NOMO-1 treated with DMSO at 0.1 percent for 48 hours (cell line): ENCODE data around the gene ZFR.

Experiments
- DNase-seq: peaks from one replicate; lab custom pipeline; 2025; ENCODE audit not compliant: unreplicated experiment; lab: John Stamatoyannopoulos, UW

Gene ZFR

GRCh38 chr5:32444431-32445286 is at the start of gene ZFR:
TSS of gene ZFR (minus strand) at chr5:32444740. CDS start at chr5:32444658, 82 bp downstream.
- peak; percentile 97 for DNase-seq

GRCh38 chr5:32490972-32491557 is 46.5 kb upstream of the ZFR start:
- DNase-seq = no peak

- DNase-seq = peak; percentile 82
Measured at GRCh38 chr5:32489791-32490562, 45.4 kb upstream of the ZFR start.

DNA sequence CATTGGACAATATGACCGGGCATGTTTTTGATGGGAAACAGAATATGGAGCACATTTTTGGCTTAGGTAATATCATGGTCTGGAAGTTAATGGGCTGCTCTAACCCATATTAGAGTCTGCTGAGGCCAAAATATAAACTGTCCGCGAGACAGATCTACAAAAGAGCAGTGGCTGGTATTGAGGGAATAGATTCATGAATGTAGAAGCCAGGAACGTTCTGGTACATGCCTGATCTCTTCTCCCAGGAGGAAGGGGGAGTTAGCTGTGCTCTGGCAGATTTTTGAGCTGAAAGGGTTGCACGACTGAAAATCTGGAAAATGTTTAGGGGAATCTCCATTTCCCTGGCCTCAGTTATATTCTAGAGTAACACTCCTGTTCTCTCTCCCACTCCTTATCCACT is 42.9 kb upstream of the ZFR start:
- no peak for DNase-seq

DNA sequence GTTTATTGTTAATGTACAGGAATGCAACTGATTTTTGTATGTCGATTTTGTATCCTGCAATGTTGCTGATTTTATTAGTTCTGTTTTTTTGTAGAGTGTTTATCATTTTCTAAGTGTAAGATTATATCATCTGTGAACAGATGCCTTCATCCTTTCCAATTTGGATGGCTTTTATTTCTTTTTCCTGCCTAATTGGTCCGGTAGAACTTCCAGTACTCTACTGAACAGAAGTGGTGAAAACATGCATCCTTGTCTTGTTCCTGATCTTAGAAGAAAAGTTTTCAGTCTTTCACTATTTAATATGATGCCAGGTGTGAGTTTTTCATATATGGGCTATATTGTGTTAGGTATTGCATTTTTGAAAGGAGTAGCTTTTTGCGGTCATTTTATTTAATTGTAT is 42.5 kb upstream of the ZFR start:
- DNase-seq = no peak

DNA sequence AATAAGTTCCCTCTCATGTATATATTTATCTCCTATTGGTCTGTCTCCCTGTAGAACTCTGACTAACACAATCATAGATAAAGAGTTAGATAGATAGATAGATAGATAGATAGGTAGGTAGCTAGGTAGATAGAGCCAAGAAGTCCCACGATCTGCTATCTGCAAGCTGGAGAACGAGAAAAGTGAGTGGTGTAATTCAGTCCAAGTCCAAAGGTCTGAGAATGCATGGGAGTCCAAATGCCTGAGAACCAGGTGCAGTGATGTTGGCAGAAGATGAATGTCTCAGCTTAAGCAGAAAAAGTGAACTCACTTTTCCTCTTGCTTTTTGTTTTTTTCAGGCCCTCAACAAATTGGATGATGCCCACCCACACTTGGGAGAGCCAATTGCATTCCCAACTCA is 37.7 kb upstream of the ZFR start:
- no peak for DNase-seq

DNA sequence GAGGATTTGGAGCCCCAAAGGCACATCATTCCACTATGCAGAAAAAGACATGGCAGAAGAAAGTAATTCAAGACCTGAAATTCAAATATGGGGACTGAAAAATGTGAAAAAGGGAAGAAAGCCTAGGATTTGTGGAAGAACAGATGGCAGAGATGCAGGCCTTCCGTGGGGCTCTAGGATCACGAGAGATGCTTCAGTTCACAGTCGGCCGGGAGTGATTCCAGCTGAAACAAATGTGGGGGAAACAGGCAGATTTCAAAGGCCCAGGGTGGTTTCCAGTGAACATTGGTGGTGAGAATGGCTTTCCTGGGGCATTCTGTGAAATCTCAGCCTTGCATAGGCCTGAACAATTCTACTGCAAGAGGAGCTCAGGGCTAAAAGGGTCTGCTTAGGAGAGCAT is 34.6 kb upstream of the ZFR start:
- DNase-seq = no peak

DNA sequence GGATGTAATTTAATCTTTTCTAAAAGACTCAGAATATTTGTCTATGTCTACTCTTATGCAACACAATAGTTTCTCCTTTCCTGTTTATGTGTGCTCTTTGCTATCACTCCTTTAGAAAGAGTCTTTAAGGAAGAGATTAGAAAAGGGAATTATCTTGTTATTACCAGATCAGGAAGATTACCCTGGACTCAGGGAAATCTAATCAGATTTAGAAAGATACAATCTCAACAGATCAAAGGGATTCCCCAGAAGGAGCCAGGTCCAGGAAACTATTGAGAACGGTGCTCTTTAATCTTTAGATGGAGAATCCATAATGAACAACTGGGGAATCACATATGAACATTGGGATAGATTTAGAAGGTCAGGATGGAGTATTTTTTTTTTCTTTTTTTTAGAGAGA is 32.4 kb upstream of the ZFR start:
- DNase-seq = no peak

GRCh38 chr5:32475334-32476097 is 31.0 kb upstream of the ZFR start:
- no peak for DNase-seq

DNA sequence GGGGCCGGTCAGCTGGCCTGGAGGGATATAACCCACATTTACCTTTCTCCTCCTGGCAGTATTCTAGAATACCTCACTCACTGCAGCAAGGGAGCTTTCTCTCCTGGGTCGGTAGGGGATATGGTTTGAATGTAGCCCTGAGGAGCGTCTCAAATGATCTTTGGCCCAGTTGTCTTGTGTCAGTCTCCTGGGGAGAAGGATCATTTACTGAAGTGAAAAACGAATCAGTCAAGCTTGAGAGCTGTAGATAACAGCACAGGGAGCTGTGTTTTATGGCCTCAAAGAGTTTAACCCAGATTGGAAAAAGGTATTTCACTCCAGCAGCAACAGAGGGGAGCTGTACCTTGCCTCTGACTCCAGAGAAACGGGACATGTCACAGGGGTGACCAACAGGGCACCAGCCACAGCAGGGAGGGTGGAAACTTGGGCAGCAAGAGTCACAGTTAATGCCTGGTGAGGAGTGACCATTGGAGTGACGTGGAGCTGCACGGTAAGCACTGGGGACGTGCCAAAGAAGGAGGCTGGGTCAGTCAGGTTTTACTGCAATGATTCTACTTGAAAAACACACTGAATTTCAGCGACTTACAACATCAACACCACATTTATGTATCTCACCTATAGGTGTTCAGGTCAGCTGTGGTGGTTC is 29.8 kb upstream of the ZFR start:
- no peak for DNase-seq

GRCh38 chr5:32473072-32473471 is 28.5 kb upstream of the ZFR start:
- no peak for DNase-seq

DNA sequence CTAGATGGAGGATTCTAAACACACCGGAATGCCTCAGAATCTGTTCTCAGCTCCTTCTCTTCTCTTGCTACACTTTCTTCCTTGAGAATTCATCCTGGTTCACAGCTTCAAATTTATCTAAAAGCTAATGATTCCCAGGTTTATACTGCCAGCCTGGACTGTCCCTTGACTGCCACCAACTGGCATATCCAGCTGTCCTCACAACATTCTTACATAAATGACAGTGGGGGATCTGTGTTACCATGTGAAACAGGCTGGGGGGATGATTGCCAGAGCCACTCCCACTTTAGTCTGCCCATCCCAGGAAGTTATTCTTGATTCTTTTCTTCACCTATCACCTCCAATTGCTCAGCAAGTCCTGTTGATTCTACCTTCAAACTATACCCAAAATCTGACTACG is 27.2 kb upstream of the ZFR start:
- DNase-seq = no peak

- DNase-seq = no peak
Measured at GRCh38 chr5:32465076-32465475, 20.5 kb upstream of the ZFR start.

DNA sequence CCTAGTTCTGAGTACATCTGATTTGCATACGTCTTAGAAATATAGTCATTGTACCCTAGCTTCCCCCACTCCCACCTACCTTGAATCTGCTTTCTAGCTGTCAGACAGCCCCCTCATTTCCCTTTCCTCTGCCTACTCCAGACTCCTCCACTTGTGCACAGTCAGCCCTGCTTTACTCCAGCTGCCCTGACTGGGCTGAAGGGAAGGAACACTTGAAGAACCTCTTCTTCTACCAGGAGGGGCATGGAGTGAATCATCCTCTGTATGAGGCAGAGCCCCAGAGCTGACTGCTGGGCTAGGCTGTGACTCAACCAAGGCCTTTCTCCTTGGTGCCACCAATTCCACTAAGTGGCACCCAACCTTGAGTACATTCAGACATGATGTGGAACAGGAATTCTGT is 18.1 kb upstream of the ZFR start:
- DNase-seq = no peak

DNA sequence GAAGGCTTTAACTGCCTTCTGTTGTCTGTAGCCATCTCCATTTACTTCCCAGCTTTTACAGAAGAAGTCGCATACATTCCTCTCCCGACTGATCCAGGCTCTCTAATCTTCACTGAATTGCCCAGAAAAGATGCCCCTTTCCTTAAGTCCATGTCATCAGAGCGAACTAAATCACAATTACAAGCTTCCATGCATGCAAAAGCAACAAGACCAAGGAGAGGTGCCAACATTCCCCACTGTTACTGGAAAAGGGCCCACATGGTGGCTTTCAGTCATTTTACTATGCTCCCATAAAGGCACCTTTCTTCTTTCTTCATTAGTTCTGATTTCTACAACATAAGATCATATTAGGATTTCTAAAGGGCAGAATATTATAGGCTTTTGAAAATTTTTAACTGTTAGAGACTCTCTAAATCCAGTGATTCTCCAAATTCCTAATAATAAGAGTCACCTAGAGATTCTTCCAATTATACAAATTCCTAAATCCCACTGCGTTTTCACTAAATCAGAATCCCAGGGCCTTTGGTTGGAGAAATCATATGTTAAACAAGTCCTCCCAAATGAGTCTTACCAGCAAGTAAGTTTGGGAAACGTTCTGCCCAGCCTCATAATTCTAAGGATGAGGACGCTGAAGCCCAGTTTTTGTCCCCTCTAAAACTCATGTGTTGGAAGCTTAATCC is 17.0 kb upstream of the ZFR start:
- DNase-seq = no peak

DNA sequence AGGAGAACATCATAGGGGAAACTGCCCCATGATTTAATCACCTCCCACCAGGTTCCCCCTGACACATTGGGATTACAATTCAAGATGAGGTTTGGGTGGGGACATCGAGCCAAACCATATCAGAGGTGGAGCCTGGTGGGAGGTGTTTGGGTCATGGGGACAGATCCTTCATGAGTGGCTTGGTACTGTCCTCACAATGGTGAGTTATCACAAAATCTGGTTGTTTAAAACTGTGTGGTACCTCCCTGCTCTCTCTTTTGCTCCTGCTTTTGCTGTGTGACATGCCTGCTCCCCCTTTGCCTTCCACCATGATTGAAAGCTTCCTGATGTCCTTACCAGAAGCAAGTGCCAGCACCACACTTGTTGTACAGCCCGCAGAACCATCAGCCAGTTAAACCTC is 16.2 kb upstream of the ZFR start:
- DNase-seq = no peak

GRCh38 chr5:32458880-32459495 is 14.4 kb upstream of the ZFR start:
- no peak for DNase-seq

GRCh38 chr5:32455311-32455710 is 10.8 kb upstream of the ZFR start:
- DNase-seq = no peak

DNA sequence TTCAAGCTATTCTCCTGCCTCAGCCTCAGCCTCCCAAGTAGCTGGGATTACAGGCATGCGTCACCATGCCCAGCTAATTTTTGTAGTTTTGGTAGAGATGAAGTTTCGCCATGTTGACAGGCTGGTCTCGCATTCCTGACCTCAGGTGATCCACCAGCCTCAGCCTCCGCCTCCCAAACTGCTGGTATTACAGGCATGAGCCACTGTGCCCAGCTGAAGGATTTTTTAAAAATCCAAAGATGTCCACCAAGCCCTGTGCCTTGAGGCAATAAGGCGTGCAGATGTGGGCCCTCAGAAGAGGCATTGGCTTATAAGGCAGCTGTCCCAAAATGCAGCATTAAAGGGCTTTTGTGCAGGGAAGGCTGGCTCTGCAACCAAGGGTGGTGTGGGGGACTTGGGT is 10.3 kb upstream of the ZFR start:
- DNase-seq = no peak

- no peak for DNase-seq
Measured at GRCh38 chr5:32453916-32454315, 9.4 kb upstream of the ZFR start.
